Ishikawa (cell line): ENCODE data around the gene LY86.

ENCODE experiments used
- CEBPB ChIP-seq: IDR thresholded peaks from 2 replicates; pipeline ENCODE4 v1.6.1; 2012
- EP300 ChIP-seq: IDR thresholded peaks from 2 replicates; pipeline ENCODE4 v1.6.1; 2012; ENCODE audit warnings: borderline replicate concordance
- FOXM1 ChIP-seq: IDR thresholded peaks from 2 replicates; pipeline ENCODE4 v1.6.1; 2012; ENCODE audit warnings: low read depth, borderline replicate concordance
- MAX ChIP-seq: IDR thresholded peaks from 2 replicates; pipeline ENCODE4 v1.6.1; 2012
- RAD21 ChIP-seq: IDR thresholded peaks from 2 replicates; pipeline ENCODE4 v1.6.1; 2012; ENCODE audit warnings: low read depth
- TAF1 ChIP-seq: IDR thresholded peaks from 2 replicates; pipeline ENCODE4 v1.6.1; 2012; ENCODE audit warnings: low read depth, mild to moderate bottlenecking
- TEAD4 ChIP-seq: IDR thresholded peaks from 2 replicates; pipeline ENCODE4 v1.6.1; 2012
- YY1 ChIP-seq: IDR thresholded peaks from 2 replicates; pipeline ENCODE4 v1.6.1; 2012; ENCODE audit warnings: low read depth

GRCh38 chr6:6676910-6677441 lies 88.5 kb downstream of the LY86 start:
- TF ChIP-seq TAF1 (no peak), MAX (no peak), EP300 (no peak), YY1 (no peak), CEBPB (no peak), RAD21 (peak; percentile 94), FOXM1 (no peak), TEAD4 (no peak)
